ENCODE results near the gene NAV3. TPM values are rescaled to one million over a fixed set of nuclear protein-coding genes. Genes with fewer than 3 reads are reported as not detected.

The NAV3 gene
- total RNA-seq, 2 donors from 2014 or later = 9.0 to 12.6 TPM

- H3K4me1 ChIP-seq (replicated peaks) = no peaks in the 10 kb centered on the region
- no peaks in the 10 kb centered on the region for H3K9me3 ChIP-seq
- no peaks in the 10 kb centered on the region for H3K36me3 ChIP-seq
- intact Hi-C loops (cut with DNase I) = no loop called here
- TF ChIP-seq POLR2AphosphoS5 (IDR thresholded peaks at IDR 0.05) (no peak), CTCF (IDR thresholded peaks at IDR 0.05) (no peak), POLR2A (IDR thresholded peaks at IDR 0.05) (no peak)
- no peaks in the 10 kb centered on the region for H3K27me3 ChIP-seq (replicated peaks; ENCODE audit: insufficient read depth)
- no peak for DNase-seq (ENCODE audit: low spot score)
- no peak overlapping the region for H3K27ac ChIP-seq
- WGBS = 95% methylated on average over 8 of the region's 9 CpGs
- H3K4me3 ChIP-seq = no peak overlapping the region
These were observed 22.2 kb upstream of the NAV3 start for GRCh38 chr12:77808534-77808933.

- no peak overlapping the region for H3K27ac ChIP-seq
- H3K9me3 ChIP-seq = no peaks in the 10 kb centered on the region
- no peaks in the 10 kb centered on the region for H3K36me3 ChIP-seq
- no peaks in the 10 kb centered on the region for H3K27me3 ChIP-seq (replicated peaks; ENCODE audit: insufficient read depth)
- intact Hi-C loops (cut with DNase I) = no loop called here
- no peak for DNase-seq (ENCODE audit: low spot score)
- H3K4me3 ChIP-seq = no peak overlapping the region
- 84% methylated on average over 2 of the region's 2 CpGs for WGBS
- TF ChIP-seq CTCF (IDR thresholded peaks at IDR 0.05) (no peak), POLR2AphosphoS5 (IDR thresholded peaks at IDR 0.05) (no peak)
- H3K4me1 ChIP-seq (replicated peaks) = no peaks in the 10 kb centered on the region
These were observed 17.1 kb upstream of the NAV3 start for GRCh38 chr12:77813558-77813957.

DNA sequence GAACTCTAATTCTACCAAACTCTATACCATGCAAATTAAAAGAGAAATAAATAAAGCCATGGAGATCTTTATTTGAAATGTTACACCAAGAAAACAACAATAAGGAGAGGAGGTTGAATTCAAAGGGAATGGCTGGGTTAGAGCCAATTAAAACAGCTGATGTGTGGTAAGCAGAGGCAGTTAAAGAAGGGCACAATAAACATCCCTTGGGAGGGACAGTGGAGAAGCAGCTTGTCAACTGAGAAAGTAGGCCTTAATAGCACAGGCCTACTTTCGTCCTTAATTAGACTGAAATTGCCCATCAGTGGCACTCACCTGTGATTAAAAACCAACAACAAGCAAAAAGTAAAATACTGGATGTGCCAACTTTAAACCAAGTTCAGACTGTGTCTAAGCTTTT lies 16.3 kb upstream of the NAV3 start:
- H3K9me3 ChIP-seq = no peaks in the 10 kb centered on the region
- H3K4me3 ChIP-seq = no peak overlapping the region
- intact Hi-C loops (cut with DNase I) = no loop called here
- WGBS = 80% methylated on average over 1 of the region's 1 CpG
- H3K4me1 ChIP-seq (replicated peaks) = no peaks in the 10 kb centered on the region
- no peak overlapping the region for H3K27ac ChIP-seq
- no peaks in the 10 kb centered on the region for H3K27me3 ChIP-seq (replicated peaks; ENCODE audit: insufficient read depth)
- no peak for DNase-seq (ENCODE audit: low spot score)
- TF ChIP-seq CTCF (IDR thresholded peaks at IDR 0.05) (no peak), POLR2AphosphoS5 (IDR thresholded peaks at IDR 0.05) (no peak), POLR2A (IDR thresholded peaks at IDR 0.05) (no peak)
- no peaks in the 10 kb centered on the region for H3K36me3 ChIP-seq

DNA sequence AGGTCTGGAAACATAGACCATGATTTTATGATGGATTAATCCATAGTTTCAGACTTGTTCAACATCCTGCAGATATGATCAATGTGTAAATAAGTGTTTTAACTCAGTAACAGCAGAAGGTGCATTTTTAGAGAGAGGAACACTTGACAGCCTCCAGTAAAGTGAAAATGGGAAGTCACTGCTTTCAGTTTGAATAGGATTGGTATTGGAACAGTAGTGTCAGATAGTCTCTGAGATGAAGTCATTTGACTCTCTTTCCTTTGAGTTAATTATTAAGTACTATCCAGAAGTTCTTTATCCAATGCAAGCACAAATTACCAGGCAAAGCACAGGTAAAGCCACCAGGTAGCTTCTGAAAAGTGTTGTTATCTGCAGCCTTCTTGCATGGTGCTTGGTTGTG lies 14.5 kb upstream of the NAV3 start:
- Histone ChIP-seq H3K27me3 (replicated peaks; ENCODE audit: insufficient read depth) (no peaks in the 10 kb centered on the region), H3K9me3 (no peaks in the 10 kb centered on the region), H3K27ac (no peak overlapping the region), H3K4me1 (replicated peaks) (no peaks in the 10 kb centered on the region), H3K36me3 (no peaks in the 10 kb centered on the region), H3K4me3 (no peak overlapping the region)
- no peak for DNase-seq (ENCODE audit: low spot score)
- intact Hi-C loops (cut with DNase I) = no loop called here
- TF ChIP-seq POLR2A (IDR thresholded peaks at IDR 0.05) (no peak), CTCF (IDR thresholded peaks at IDR 0.05) (no peak), POLR2AphosphoS5 (IDR thresholded peaks at IDR 0.05) (no peak)

- Histone ChIP-seq H3K27me3 (replicated peaks; ENCODE audit: insufficient read depth) (no peaks in the 10 kb centered on the region), H3K4me3 (no peak overlapping the region), H3K36me3 (no peaks in the 10 kb centered on the region), H3K27ac (no peak overlapping the region), H3K4me1 (replicated peaks) (no peaks in the 10 kb centered on the region), H3K9me3 (no peaks in the 10 kb centered on the region)
- no peak for DNase-seq (ENCODE audit: low spot score)
- 14% methylated on average over 2 of the region's 2 CpGs for WGBS
- no peak for TF ChIP-seq POLR2A (IDR thresholded peaks at IDR 0.05)
- no peak for TF ChIP-seq POLR2AphosphoS5 (IDR thresholded peaks at IDR 0.05)
- no peak for TF ChIP-seq CTCF (IDR thresholded peaks at IDR 0.05)
- intact Hi-C loops (cut with DNase I) = no loop called here
These were observed 13.4 kb upstream of the NAV3 start for GRCh38 chr12:77817276-77817675.

All from prostate gland (tissue), 2 donors.